Ascending aorta (tissue), 2 donors: Measurements from ENCODE around the gene AIG1. TPM values are rescaled to one million over a fixed set of nuclear protein-coding genes. Genes with fewer than 3 reads are reported as not detected.

Experiments used
- DNase-seq, 2 donors: peaks; one replicate each; pipeline ENCODE4 v3.0.0-alpha.2; 2019; ENCODE audit warnings: low spot score in 2 of 2
- H3K27ac ChIP-seq, 2 donors: fragments of 200-600 bp; sonication (generic); one replicate each; pipeline ENCODE4 v1.5.1; 2016 to 2017; ENCODE audit warnings: mild to moderate bottlenecking in 1 of 2
- H3K27me3 ChIP-seq: fragments of 200-600 bp; sonication (generic); one replicate; pipeline ENCODE4 v1.5.1; 2017
- H3K36me3 ChIP-seq, 2 donors: fragments of 200-600 bp; sonication (generic); one replicate each; pipeline ENCODE4 v1.5.1; 2016
- H3K4me1 ChIP-seq, 2 donors: fragments of 200-600 bp; sonication (generic); one replicate each; pipeline ENCODE4 v1.5.1; 2016 to 2017; ENCODE audit warnings: mild to moderate bottlenecking in 1 of 2
- H3K4me3 ChIP-seq, 2 donors: fragments of 200-600 bp; sonication (generic); one replicate each; pipeline ENCODE4 v1.5.1; 2016 to 2017; ENCODE audit warnings: mild to moderate bottlenecking in 1 of 2
- H3K9me3 ChIP-seq, 2 donors: fragments of 200-600 bp; sonication (generic); one replicate each; pipeline ENCODE4 v1.5.1; 2016
- CTCF ChIP-seq, 3 experiments: fragments of 200-600 bp in 2 of 3; fragments of 450-650 bp in 1 of 3; sonication (generic) in 2 of 3; IDR thresholded peaks; one replicate each; pipeline ENCODE4 v1.5.1; 2016 to 2019; ENCODE audit warnings: antibody characterized with exemption in 3 of 3, mild to moderate bottlenecking in 1 of 3, moderate library complexity in 1 of 3
- intact Hi-C: fragments of 100-400 bp; cut with DNase I; formaldehyde crosslinking; loops from one replicate; pipeline ENCODE4 v1.15.1; 2023
- total RNA-seq: library from RNA; depleted of rRNA; stranded (reverse); fragments of >200 nt; gene quantifications from one replicate; pipeline ENCODE4 v1.1.0, GENCODE V29; 2016

The AIG1 gene
- total RNA-seq, 1 donor from 2014 or later, result 5.3 TPM

DNA sequence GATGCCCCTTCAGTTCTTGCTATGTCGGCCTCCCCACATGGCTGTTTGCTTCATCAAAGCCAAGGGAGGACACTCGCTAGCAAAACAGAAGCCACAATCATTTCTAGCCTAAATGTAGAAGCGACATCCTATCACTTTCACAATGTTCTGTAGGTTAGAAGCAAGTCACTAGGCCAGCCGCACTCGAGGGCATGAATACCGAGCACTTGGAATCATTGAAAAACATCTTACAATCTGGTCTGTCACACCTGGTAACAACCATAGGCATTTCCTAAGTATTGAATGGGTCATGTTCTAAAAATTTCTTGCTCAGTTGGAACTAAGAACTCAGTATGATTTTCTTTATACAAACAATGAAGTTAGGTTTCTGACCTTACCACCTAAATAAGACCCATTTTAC, 192.3 kb downstream of the AIG1 start:
- no peak for TF ChIP-seq CTCF (IDR thresholded peaks at IDR 0.05)

DNA sequence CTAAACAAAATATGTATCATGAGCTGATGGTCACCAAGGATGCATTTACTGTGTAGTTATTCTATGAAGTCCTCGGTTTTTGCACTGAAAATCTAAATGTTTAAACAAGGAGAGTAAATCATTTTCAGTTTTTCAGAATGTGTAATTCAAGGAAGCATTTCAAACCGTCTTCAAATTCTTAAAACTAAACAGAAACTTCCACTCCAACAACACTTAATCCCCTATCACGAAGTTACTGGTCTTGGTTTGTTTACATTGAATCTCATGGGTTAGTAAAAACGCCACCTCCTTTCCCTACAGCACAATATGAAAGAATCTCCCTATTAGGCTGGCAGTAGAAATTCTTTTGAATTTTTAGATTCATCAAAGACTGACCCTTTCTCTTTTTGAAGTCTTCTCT, 192.9 kb downstream of the AIG1 start:
- Histone ChIP-seq H3K9me3 (no peaks in the 10 kb centered on the region), H3K36me3 (peaks cover 0 to 3% of the 10 kb centered on the region in 2 donors), H3K4me3 (no peak overlapping the region), H3K4me1 (no peaks in the 10 kb centered on the region), H3K27me3 (no peaks in the 10 kb centered on the region), H3K27ac (no peak overlapping the region)
- intact Hi-C loops, result no loop called here
- no peak for TF ChIP-seq CTCF (IDR thresholded peaks at IDR 0.05)
- DNase-seq, result no peak

More for the DNA sequence above, 192.3 kb downstream of the AIG1 start:
- H3K4me3 ChIP-seq, result no peak overlapping the region
- H3K9me3 ChIP-seq, result no peaks in the 10 kb centered on the region
- no peaks in the 10 kb centered on the region for H3K27me3 ChIP-seq
- DNase-seq, result no peak
- H3K27ac ChIP-seq, result no peak overlapping the region
- intact Hi-C loops, result no loop called here
- H3K4me1 ChIP-seq, result no peaks in the 10 kb centered on the region
- peaks cover 0 to 3% of the 10 kb centered on the region in 2 donors for H3K36me3 ChIP-seq

DNA sequence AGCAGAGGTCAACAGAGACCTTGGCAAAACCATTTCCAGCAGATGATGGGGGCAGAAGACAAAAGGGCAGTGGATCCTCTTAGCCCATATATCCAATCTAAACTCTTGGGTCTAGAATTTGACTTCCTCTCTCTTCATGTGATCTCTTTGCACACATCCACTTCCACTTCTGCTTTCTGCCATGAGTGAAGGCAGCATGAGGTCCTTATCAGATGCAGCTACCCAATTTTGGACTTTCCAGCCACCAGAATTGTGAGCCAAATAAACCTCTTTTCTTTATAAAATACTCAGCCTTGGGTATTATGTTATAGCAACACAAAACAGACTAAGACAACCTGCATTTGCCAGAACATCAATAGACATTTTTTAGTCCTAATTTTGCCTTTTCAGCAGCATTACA, 198.3 kb downstream of the AIG1 start:
- Histone ChIP-seq H3K36me3 (no peaks in the 10 kb centered on the region), H3K4me1 (no peaks in the 10 kb centered on the region), H3K4me3 (no peak overlapping the region), H3K27ac (no peak overlapping the region), H3K27me3 (no peaks in the 10 kb centered on the region), H3K9me3 (no peaks in the 10 kb centered on the region)
- TF ChIP-seq CTCF (IDR thresholded peaks at IDR 0.05), result no peak
- intact Hi-C loops, result no loop called here
- DNase-seq, result no peak

GRCh38 chr6:143260857-143261256, 200.2 kb downstream of the AIG1 start:
- Histone ChIP-seq H3K4me1 (no peaks in the 10 kb centered on the region), H3K4me3 (no peak overlapping the region), H3K9me3 (no peaks in the 10 kb centered on the region), H3K27me3 (no peaks in the 10 kb centered on the region), H3K27ac (no peak overlapping the region), H3K36me3 (no peaks in the 10 kb centered on the region)
- TF ChIP-seq CTCF (IDR thresholded peaks at IDR 0.05), result no peak
- intact Hi-C loops, result no loop called here
- DNase-seq, result no peak

DNA sequence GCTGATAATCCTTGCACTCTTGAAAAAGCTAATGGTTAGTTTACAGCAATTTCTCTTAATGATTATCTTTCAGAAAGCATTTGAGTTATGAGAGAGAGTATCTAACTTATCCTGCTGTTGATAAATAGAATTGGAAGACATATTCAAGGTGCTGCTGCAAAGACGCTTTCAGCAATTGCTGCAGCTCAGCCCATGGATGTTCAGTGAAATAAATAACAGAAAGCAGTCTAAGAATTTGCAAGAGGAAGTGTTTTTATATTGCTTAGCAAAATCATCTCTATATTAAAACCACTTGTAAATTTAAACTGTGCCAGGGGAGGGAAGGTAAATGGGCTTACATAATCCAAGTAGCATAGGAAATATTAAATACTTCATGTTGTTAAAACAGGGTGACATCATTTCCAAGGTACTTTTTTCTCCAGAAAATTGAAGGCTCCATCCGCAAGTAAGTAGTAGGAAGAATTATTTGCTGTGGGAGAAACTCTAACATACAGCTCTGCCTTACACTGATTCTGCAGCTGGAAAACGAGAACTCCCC, 201.3 kb downstream of the AIG1 start:
- H3K27ac ChIP-seq, result no peak overlapping the region
- H3K36me3 ChIP-seq, result no peaks in the 10 kb centered on the region
- no peak overlapping the region for H3K4me3 ChIP-seq
- no peak for DNase-seq
- intact Hi-C loops, result no loop called here
- no peaks in the 10 kb centered on the region for H3K9me3 ChIP-seq
- H3K27me3 ChIP-seq, result no peaks in the 10 kb centered on the region
- H3K4me1 ChIP-seq, result no peaks in the 10 kb centered on the region
- TF ChIP-seq CTCF (IDR thresholded peaks at IDR 0.05), result no peak

GRCh38 chr6:143262859-143263258, 202.2 kb downstream of the AIG1 start:
- Histone ChIP-seq H3K27me3 (no peaks in the 10 kb centered on the region), H3K27ac (no peak overlapping the region), H3K4me3 (no peak overlapping the region), H3K36me3 (no peaks in the 10 kb centered on the region), H3K4me1 (peaks cover 0 to 3% of the 10 kb centered on the region in 2 donors), H3K9me3 (no peaks in the 10 kb centered on the region)
- no peak for TF ChIP-seq CTCF (IDR thresholded peaks at IDR 0.05)
- intact Hi-C loops, result no loop called here
- no peak for DNase-seq
